Fibroblast of skin of right quadriceps (primary cell): ENCODE results near the gene ABCC3.
"Not testable (repeated sequence)": the region's sequence is repeated elsewhere in the genome, so short reads cannot be mapped to it uniquely, and the experiment has no call there.

Experiments used
- DNase-seq: peaks from one replicate; pipeline ENCODE4 v3.0.0-alpha.2; 2013

Gene ABCC3

DNA sequence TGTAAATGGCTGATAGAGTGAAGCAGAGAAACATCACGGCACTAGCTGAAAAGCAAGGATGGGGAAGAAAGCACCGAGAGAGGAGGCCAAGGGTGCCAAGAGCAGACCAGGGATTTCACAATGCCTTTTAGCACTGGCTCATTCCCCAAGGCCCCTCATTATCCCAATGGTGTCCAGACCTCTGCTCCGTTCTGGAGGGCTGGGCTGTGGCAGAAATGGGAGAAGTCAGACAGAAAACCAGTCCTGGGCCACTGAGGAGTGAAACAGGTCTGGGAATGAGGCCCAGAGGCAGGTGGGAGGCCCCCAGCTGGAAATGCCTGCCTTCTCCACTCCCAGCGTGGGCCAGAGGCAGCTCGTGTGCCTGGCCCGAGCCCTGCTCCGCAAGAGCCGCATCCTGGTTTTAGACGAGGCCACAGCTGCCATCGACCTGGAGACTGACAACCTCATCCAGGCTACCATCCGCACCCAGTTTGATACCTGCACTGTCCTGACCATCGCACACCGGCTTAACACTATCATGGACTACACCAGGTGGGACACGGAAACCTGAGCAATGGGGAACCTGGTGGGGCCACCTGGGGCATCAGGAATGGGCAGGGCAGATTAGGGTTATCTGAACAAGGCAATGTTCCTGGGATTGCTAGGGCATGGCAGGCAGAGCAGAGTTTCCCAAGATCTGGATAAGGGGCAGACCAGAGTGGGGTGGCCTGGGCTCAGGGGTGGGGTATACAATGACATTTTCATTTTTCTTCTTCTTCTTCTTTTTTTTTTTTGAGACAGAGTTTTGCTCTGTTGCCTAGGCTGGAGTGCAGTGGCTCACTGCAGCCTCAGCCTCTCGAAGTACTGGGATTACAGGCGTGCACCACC is 52.8 kb downstream of the ABCC3 start:
- no peak for DNase-seq

DNA sequence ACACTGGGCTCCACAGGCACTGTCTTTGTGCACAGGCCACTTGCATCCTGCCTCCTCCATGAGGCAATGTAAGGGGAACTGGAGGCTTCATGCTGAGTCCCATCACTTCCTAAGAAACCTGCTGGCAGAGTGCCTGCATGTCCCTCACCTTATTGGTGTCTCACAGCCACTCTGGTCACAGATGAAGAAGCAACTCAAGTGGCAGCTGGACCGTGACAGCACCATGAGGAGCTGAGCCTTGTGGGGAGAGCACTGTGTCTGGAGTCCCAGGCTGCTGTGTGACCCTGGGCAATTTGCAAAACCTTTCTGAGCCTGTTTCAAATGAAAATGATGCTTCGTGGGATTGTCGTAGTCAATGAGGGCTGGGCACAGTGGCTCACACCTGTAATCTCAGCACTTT is 53.6 kb downstream of the ABCC3 start:
- no peak for DNase-seq

DNA sequence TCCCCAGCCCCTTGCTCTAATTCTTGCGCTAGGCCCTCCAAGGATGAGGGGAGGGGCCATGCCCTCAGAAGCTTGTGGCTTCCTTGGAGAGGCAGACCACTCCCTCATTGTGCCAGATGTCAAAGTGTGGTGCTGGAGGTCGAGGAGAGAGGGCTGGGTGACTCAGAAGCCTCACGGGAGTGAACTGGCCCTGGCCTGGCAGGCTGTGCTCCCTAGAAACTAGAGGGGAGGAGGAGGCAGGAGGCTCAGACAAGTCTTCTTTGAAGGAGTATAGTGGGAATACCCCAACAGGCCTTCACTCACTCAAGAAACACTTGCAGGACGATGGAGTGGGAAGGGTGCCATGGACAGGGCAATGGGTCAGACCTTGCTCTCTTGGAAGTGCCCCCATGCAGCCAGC is 54.6 kb downstream of the ABCC3 start:
- no peak for DNase-seq

DNA sequence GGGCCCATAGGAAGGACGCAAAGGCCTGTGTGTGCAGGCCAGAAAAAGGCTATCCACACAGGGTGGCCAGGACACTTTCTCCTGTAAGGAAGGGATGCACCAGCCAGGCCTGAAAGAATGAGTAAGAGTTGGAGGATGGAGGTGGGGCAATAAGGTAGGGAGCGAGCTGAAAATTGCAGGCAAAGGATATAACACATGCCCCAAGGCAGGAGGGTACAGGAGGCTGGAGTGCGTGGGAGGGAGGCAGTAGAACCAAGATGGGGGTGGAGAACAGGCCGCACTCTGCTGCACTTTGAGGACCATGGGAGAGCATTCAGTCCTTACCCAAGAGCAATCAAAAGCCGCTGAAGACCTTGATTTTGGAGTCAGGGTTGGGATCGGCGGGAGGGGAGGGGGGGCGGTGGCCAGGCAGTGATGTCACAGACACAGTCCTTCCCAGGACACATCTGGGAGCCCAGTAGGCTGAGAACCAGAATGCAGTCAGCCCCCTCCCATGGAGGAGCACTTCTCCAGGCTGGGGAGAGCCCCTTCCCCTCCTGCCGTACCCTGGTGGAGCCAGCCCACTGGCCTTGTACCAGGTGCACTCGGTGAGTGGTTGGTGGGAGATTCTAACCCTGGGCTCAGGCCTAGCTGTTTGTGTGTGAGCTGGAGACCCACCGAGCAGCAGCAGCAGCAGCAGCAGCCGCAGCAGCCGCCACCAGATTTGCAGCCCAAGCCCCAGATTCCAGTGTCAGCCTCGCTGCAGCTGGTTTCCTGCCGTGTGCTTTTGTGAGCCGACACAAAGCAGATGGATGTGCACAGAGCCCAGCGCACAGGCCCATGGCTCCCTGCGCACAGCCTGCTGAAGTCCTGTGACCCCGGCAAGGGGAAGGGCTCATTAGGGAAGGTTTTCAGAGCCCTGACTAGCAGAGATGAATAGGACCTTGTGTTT is 55.5 kb downstream of the ABCC3 start:
- no peak for DNase-seq

DNA sequence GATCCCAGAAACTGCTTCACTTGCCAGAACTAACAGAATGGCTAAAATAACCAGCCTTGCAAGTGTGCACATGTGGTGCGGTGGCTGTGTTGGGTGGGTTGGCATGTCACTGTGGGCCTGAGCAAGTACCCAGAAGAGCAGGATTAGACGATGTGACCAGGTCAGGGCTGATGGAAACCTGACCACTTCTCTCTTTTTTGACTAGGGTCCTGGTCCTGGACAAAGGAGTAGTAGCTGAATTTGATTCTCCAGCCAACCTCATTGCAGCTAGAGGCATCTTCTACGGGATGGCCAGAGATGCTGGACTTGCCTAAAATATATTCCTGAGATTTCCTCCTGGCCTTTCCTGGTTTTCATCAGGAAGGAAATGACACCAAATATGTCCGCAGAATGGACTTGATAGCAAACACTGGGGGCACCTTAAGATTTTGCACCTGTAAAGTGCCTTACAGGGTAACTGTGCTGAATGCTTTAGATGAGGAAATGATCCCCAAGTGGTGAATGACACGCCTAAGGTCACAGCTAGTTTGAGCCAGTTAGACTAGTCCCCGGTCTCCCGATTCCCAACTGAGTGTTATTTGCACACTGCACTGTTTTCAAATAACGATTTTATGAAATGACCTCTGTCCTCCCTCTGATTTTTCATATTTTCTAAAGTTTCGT is 56.3 kb downstream of the ABCC3 start:
- no peak for DNase-seq

DNA sequence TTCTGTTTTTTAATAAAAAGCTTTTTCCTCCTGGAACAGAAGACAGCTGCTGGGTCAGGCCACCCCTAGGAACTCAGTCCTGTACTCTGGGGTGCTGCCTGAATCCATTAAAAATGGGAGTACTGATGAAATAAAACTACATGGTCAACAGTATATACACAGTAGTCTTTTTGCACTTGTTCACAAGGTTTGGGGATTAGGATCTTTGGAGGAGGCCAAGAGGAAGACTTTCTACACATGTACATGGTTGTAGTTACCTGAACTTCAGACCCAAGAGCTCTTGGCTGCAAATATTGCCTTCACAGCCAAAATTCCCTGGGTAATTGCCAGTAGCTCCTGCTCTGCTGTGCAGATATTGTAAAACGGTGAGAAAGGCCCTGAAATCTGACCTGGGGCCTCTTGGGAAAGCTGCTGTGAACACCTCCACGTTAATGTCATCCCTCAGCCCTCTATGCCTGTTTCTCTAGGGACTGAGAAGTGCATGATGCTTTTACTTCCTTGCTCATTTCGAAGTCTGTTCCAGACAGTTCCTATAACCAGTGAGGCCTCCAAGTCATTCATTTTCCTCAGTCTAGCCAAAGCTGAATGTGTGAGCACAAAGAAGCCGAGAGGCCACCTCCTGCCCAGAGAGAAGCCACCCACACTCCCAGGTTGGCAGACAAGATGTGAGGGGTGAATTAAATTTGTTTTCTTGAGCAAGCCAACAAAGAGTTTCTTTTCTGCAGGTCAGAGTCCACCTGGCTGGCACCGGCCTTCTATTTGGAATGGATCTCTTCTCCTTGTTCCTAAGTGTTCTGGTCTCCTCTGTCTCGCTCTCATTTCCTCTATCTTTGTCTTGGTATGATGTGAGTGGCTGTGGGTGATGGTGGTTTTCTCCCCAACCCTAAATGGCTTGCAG is 57.1 kb downstream of the ABCC3 start:
- peak; percentile 64 for DNase-seq

DNA sequence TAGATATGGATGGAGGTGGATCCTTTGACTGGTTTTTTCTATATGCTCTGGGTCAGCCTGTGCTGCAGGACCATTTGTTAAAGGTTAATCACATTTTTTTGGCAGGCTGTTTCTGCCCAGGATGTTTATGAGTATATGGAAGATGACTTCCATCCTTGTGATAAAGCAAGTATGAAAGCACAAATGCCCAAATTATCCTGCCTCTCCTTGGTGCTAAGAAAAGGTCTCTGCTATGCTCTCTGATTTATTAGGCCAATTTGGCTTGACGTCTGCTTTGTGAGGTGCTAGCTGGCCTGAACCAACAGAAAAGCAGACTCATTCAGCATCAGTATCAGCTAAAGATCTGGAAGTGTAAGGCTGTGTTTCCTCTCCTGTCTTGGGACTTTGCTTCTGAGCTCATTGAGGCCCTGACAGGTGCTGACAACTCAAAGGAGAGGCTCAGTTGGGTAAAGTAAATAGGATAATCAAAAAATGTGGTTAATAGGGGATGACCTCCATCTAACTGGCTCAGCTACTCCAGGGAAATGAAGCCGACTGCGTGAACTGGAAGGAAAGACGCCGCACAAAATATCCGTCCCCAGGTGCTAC is 57.9 kb downstream of the ABCC3 start:
- no peak for DNase-seq

DNA sequence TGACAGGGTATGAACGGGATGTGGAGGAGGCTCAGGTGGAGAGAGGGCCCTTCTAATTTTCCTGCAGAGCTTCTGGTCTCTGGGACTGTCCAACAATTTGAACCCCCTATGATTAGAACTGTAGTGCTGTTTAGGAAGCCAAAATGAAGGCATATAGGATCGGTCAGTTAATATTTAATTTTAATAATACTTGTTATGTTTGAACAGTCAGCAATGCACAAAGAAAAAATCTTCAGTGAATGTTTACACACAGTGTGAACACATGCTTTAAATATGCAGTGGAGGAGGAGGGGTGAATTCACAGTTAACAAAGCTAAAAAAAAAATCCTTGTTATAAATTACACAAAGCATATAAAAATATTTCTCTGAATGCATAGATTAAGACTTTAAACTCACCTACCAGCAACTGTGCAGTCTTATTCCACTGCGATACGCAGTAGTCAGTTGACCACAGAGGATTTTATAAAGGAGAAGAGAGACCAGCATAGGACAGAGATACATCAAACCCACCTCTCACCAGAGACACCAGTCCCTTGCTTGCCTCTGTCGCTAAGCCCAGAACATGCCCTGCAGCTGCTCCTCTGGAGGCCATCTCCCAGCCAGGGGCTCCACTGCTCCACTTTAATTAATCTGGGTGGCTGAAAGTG is 58.5 kb downstream of the ABCC3 start:
- DNase-seq: peak; percentile 44

DNA sequence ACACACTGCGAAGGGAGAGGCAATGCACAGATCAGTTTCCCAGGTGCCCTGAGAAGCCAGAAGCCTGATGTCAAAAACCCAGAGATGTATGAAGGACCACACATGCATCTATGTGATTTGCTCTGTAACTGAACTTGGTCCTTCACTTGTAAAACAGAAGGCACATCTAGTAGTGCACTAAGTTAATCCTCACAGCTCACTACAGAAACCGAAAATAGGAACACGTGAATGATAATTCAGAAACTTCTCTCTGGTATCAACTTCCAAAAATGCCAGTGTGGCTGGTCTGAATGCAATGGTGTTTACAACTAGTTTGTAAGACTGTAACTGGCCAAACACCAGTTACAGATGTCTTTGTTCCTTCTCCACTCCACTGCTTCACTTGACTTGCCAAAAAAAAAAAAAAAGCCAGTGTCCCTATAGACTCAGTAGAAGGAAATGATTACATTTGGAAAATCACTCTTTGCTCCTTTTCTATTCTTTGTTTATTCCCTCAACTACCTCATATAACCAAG is 61.7 kb downstream of the ABCC3 start:
- no peak for DNase-seq

DNA sequence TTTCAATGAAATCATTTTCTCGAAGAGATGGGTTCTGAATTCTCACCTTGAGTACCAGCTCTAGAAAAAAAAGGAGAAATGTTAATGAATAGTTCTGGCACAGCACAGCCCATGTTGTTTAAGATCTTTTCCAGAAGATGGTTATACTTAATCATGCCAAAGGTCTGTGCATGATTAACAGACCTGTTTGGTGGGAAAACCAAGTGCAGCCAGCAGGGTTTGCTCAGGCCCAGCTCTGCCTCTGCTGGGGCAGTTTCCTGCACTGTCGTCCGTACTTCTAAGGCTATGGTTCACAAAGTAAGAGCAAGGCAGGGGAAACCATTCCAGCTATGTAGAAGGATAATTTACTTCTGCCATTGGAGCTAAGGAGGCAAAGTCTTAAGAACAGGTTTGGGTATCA is 62.4 kb downstream of the ABCC3 start:
- DNase-seq: no peak

DNA sequence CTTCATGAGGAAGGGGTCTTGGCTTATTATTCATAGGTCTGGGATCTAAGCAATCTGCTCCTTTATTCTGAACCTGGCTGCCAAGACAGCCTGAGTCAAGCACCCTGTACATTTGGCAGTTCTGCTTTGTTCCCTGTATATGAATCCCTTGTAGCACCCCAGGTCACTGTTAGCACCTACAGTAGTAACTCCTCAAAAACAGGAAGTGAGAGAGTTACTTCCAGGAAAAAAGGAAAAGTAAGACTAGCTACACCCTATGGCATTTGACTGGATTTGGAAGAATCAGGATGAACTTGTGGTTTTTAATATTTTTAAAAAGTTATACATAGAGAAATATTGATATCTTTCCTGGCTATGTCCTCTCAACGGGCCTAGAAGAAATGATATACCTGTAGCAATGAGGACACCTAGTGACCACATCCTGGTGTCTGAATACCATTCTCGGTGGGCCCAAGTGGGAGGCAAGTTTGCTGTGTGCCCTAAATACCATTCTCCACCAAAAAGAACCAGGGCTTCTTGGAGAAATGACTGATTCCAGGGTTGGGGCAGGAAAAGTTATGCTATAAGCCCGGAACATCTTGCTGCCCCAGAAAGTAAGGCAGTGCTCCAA is 63.1 kb downstream of the ABCC3 start:
- DNase-seq: no peak

DNA sequence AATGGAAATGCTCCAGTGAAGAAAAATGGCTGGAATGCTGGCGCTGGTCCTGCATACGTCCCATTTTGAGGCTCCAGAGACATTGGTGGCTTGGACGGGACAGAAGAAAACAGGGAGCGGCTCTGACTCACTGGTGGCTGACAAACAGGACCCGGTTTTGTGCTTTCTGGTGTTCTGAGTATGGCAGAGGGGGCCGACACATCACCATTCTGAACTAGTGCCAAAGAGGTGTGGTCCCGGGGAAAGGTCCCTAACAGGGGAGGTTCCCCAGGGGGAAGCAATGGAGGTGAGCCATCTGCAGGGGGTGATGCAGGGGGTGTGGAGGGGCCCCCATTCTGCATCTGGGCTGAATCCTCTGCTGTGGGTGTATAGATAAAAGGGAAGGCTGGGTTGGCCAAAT is 64.7 kb downstream of the ABCC3 start:
- no peak for DNase-seq

DNA sequence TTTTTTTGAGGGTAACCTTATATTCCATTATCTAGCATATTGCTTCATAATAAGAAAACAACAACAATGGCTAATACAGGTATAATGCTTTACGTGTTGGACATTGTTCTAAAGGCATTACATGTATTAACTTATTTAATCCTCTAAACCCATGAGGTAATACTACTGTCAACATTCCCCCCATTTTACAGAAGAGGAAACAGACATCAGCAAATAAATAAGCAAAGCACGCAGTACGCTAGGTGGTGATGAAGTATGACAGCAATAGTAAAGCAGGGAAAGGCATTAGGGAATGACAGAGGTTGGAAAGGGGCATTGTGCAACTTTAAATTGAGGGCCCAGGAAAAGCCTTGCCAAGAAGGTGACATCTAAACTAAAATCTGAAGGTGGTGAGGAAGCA is 68.5 kb downstream of the ABCC3 start:
- no peak for DNase-seq

DNA sequence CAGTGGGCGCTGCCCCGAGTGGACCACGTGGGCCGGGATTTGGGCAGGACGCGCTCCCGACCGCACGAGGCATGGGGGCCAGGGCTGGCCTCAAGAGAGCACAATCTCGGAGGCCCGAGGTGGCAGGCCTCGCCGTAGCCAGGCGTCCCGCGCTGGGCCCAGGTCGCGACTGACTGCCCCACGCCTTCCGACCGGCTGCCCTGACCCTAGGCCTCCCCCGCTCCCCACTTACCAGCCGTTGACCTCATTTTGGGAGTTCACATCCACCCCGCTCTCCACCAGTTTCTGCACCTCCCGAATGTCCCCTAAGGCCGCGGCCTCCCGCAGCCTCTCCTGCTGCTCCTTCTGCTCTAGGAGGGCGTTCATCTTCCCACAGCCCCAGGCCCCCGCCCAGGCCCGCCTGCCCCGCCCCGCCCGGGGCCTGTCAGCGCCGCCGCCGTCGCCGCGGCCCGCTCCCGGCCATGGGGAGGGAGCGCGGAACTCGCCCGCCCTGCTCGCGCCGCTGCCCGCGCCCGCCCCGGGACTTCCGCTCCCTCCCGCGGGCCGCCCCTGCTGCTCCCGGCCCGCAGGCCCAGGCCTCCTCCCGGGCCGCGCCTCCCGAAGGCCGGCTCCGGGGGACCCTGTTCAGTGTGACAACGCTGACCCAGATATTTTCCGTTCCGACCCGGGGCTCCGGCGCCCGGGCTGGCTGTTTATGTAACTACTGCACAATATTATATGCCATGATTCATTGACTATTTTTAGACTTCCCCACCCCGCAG is 72.8 kb downstream of the ABCC3 start, which contains the start of gene ANKRD40:
Gene ANKRD40 (minus strand): TSS at position 626 of the 761 bp plus-strand sequence. CDS start 260 bp downstream, at position 366.
- peak; percentile 96 for DNase-seq

DNA sequence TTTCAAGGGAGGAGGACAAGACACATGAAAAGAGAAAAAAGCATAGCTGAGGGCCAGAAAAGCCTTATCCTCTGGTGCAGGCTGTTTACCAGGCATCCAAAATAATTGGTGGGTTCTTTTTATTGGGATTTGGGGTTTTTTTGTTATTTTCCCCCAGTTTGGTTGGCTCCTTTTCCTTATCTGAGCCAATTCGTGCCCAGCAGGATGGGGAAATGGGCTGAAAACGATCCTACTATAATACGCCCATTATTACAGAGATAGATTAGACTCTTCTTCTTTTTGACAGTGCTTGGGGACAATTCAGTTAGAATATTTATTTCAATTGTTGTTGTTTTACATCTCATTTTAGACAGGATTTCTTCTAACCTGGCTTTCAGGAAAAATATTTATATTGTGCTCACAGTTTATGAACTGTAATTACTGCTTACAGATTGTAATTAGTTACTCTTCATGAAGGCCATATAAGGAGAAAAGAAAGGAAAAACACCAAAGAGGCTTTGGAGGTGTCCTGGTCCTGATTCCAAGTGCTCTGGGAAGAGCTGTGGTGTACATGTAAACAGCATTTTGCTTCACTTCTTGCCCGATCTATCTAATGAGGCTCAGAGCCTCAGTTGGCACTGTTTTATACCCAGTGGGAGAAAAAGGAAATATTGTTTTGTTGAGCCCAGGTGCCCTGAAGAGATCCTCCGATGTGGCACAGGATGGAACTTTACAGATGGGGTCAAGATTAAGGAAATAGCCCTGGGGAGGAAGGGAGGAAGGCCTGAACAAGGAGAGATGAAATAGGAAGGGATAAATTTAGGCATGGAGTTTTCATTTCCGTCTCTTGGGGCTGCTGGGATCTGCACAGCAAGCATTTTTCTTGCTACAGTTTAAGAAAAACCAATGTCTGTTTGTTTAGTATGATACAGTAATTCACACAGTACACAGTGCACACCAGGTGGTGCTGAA is 73.6 kb downstream of the ABCC3 start:
- DNase-seq: no peak

DNA sequence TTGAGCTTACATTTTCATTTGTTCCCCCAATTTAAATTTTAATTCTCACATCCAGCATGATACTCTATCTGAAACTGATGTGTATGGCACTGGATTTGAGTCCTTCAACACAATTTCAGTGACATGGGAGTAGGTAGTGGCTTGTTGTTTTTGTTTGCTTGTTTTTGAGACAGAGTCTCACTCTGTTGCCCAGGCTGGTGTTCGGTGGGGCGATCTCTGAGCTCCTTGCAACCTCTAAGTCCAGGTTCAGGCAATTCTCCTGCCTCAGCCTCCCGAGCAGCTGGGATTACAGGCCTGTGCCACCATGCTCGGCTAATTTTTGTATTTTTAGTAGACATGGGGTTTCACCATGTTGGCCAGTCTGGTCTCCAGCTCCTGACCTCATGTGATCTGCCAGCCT is 74.4 kb downstream of the ABCC3 start:
- DNase-seq: not testable (repeated sequence)

DNA sequence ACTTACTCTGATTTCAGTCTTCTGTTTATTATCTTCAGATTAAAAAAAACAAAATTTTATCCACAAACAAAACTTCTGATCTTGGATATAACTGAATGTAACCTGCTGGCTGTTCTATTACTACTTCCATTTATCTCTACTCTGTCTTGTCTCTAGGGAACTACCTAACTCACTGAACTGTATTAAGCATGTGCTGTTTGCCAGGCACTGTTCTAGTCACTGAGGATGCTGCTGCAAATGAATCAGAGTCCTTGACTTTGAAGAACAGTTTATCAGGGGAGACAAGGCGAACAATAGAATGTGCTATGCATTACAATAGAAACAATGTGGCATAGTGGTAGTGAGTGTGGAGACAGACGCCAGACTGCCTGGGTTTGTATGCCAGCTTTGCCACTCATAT is 75.3 kb downstream of the ABCC3 start:
- DNase-seq: no peak

DNA sequence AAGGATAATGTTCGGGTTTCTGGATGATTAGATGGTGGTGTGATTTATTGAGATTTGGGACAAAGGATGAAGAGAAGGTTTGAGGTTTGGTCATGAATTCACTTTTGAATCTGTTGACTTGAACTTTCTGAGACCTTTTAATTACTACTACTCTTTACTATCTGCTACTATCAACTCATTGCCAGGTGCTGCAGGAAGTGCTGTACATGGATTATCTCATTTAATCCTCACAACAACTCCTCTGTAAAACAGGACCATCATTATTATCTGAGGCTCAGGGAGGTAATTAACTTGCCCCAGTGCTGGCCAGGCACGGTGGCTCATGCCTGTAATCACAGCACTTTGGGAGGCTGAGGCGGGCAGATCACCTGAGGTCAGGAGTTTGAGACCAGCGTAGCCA is 76.0 kb downstream of the ABCC3 start:
- DNase-seq: no peak

DNA sequence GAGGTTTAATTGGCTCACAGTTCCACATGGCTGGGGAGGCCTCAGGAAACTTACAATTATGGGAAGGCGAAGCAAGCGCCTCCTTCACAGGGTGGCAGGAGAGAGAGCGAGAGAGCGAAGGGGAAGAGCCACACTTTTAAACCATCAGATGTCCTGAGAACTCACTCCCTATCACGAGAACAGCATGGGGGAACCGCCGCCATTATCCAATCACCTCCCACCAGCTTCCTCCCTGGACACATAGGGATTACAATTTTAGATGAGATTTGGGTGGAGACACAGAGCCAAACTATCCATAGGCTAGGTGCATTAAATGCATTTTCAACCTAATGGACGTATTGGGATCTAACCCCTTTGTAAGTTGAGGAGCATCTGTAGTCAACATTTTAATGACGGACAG is 78.0 kb downstream of the ABCC3 start:
- DNase-seq: no peak
